GM15510 (cell line): ENCODE data around the gene KRTAP10-11.

Source experiments
- POLR2A ChIP-seq: IDR thresholded peaks from 3 replicates; pipeline ENCODE4 v1.6.1; 2011; ENCODE audit warnings: borderline replicate concordance; ENCODE audit not compliant: insufficient read length; ENCODE audit errors: extremely low read depth

KRTAP10-11 gene

GRCh38 chr21:44677881-44678280 is 31.7 kb downstream of the KRTAP10-11 start:
- TF ChIP-seq POLR2A, result no peak

GRCh38 chr21:44681152-44681551 is 34.9 kb downstream of the KRTAP10-11 start:
- no peak for TF ChIP-seq POLR2A

- no peak for TF ChIP-seq POLR2A
Measured at GRCh38 chr21:44681861-44682579, 35.8 kb downstream of the KRTAP10-11 start, which contains the start of gene KRTAP12-1. Gene KRTAP12-1, minus strand, starts transcription at chr21:44682163. Its CDS starts 40 bp downstream, at chr21:44682123.

- TF ChIP-seq POLR2A, result no peak
Measured at GRCh38 chr21:44682580-44683151, 36.5 kb downstream of the KRTAP10-11 start.

- no peak for TF ChIP-seq POLR2A
Measured at GRCh38 chr21:44684077-44684476, 37.9 kb downstream of the KRTAP10-11 start.

- no peak for TF ChIP-seq POLR2A
Measured at GRCh38 chr21:44684483-44684882, 38.3 kb downstream of the KRTAP10-11 start.

- no peak for TF ChIP-seq POLR2A
Measured at GRCh38 chr21:44686000-44686781, 40.0 kb downstream of the KRTAP10-11 start.

GRCh38 chr21:44686843-44687561 is 40.8 kb downstream of the KRTAP10-11 start:
- TF ChIP-seq POLR2A, result no peak

- no peak for TF ChIP-seq POLR2A
Measured at GRCh38 chr21:44687671-44688070, 41.5 kb downstream of the KRTAP10-11 start.

- no peak for TF ChIP-seq POLR2A
Measured at GRCh38 chr21:44691686-44692085, 45.5 kb downstream of the KRTAP10-11 start.

GRCh38 chr21:44692798-44693512 is 46.7 kb downstream of the KRTAP10-11 start:
- TF ChIP-seq POLR2A, result no peak

GRCh38 chr21:44694776-44695175 is 48.6 kb downstream of the KRTAP10-11 start:
- no peak for TF ChIP-seq POLR2A

- TF ChIP-seq POLR2A, result no peak
Measured at GRCh38 chr21:44695184-44695583, 49.0 kb downstream of the KRTAP10-11 start.

- TF ChIP-seq POLR2A, result no peak
Measured at GRCh38 chr21:44695641-44696040, 49.4 kb downstream of the KRTAP10-11 start.
